MM.1S (cell line): ENCODE data around the gene PARP16.

Source experiments
- DNase-seq: peaks from one replicate; pipeline ENCODE4 v3.0.0-alpha.2; 2015
- H2AFZ ChIP-seq: fragments of 300-600 bp; sonication (generic); 2 replicates; pipeline ENCODE4 v1.6.0; 2016; ENCODE audit warnings: antibody characterized with exemption, low read length
- H3F3A ChIP-seq: fragments of 300-600 bp; sonication (generic); 2 replicates; pipeline ENCODE4 v1.6.1; 2016; ENCODE audit warnings: mild to moderate bottlenecking, antibody characterized with exemption, low read length, moderate library complexity, mixed read lengths; ENCODE audit not compliant: insufficient read depth
- H3K27ac ChIP-seq: fragments of 300-600 bp; sonication (generic); 2 replicates; pipeline ENCODE4 v1.5.1; 2016; ENCODE audit warnings: mild to moderate bottlenecking, low read length
- H3K27me3 ChIP-seq: fragments of 300-600 bp; sonication (generic); replicated peaks from 2 replicates; pipeline ENCODE4 v1.6.0; 2016; ENCODE audit warnings: low read length; ENCODE audit not compliant: insufficient read depth
- H3K36me3 ChIP-seq: fragments of 300-600 bp; sonication (generic); replicated peaks from 2 replicates; pipeline ENCODE4 v1.6.1; 2016; ENCODE audit warnings: mild to moderate bottlenecking, low read length, mixed read lengths; ENCODE audit not compliant: insufficient read depth
- H3K4me1 ChIP-seq: fragments of 300-600 bp; sonication (generic); 2 replicates; pipeline ENCODE4 v1.6.1; 2016; ENCODE audit warnings: low read length, mixed read lengths
- H3K4me2 ChIP-seq: fragments of 300-600 bp; sonication (generic); 2 replicates; pipeline ENCODE4 v1.6.0; 2016; ENCODE audit warnings: low read depth, low read length
- H3K4me3 ChIP-seq: fragments of 300-600 bp; sonication (generic); 2 replicates; pipeline ENCODE4 v1.5.1; 2016; ENCODE audit warnings: low read length, mixed read lengths
- H3K79me2 ChIP-seq: fragments of 300-600 bp; sonication (generic); 2 replicates; pipeline ENCODE4 v1.6.1; 2016; ENCODE audit warnings: mixed run types, low read length, mixed read lengths
- H3K9ac ChIP-seq: fragments of 300-600 bp; sonication (generic); 2 replicates; pipeline ENCODE4 v1.6.1; 2016; ENCODE audit warnings: low read length, mixed read lengths
- H3K9me2 ChIP-seq: fragments of 300-600 bp; sonication (generic); replicated peaks from 2 replicates; pipeline ENCODE4 v1.6.1; 2016; ENCODE audit warnings: mild to moderate bottlenecking, low read length, mixed read lengths; ENCODE audit not compliant: insufficient read depth
- H3K9me3 ChIP-seq: fragments of 300-600 bp; sonication (generic); replicated peaks from 2 replicates; pipeline ENCODE4 v1.6.1; 2016; ENCODE audit warnings: mild to moderate bottlenecking, low read length, mixed read lengths; ENCODE audit not compliant: insufficient read depth
- H4K20me1 ChIP-seq: fragments of 300-600 bp; sonication (generic); 2 replicates; pipeline ENCODE4 v1.6.1; 2016; ENCODE audit warnings: mild to moderate bottlenecking, low read length, moderate library complexity, mixed read lengths; ENCODE audit not compliant: insufficient read depth
- EZH2 ChIP-seq: fragments of 300-600 bp; sonication (generic); optimal IDR thresholded peaks from 2 replicates; pipeline ENCODE3; 2017; ENCODE audit warnings: low read depth, mild to moderate bottlenecking, antibody characterized with exemption, low read length, mixed read lengths
- EZH2phosphoT487 ChIP-seq: fragments of 300-600 bp; sonication (generic); IDR thresholded peaks from 2 replicates; pipeline ENCODE4 v1.6.1; 2018; ENCODE audit warnings: antibody characterized with exemption, low read length
- TF ChIP-seq, protein P1 (sequence below): fragments of 300-600 bp; sonication (generic); IDR thresholded peaks from 2 replicates; pipeline ENCODE4 v1.5.1; 2016; ENCODE audit warnings: antibody characterized with exemption, low read length, mixed read lengths

Gene PARP16

DNA sequence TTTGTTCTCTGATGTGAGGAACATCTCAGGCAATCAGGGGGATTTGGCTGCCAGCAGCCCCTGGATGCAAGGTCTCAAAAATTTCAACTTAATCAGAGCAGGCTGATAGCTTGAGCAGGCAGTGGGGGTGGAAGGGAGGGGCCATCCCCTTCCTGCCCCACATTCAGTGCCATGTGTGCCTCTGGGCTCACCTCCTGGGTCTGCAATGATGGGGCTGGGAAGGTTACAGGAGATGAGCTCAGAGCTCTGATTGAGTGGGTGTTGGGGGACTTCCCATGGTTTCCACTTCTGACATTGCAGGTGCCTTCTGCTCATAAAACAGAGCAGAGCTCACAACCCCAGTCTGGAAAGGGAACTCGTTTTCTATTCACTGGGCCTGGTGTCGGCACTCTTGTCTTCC is 37.0 kb downstream of the PARP16 start:
- Histone ChIP-seq H3K36me3 (no peaks in the 10 kb centered on the region), H2AFZ (no peak overlapping the region), H3K9ac (no peak overlapping the region), H3K9me2 (no peaks in the 10 kb centered on the region), H3K4me1 (no peaks in the 10 kb centered on the region), H3K79me2 (no peaks in the 10 kb centered on the region), H3K9me3 (no peaks in the 10 kb centered on the region), H3K4me3 (no peak overlapping the region), H4K20me1 (no peaks in the 10 kb centered on the region), H3K27ac (no peak overlapping the region), H3K4me2 (no peak overlapping the region), H3K27me3 (no peaks in the 10 kb centered on the region), H3F3A (no peaks in the 10 kb centered on the region)
- TF ChIP-seq, protein P1, sequence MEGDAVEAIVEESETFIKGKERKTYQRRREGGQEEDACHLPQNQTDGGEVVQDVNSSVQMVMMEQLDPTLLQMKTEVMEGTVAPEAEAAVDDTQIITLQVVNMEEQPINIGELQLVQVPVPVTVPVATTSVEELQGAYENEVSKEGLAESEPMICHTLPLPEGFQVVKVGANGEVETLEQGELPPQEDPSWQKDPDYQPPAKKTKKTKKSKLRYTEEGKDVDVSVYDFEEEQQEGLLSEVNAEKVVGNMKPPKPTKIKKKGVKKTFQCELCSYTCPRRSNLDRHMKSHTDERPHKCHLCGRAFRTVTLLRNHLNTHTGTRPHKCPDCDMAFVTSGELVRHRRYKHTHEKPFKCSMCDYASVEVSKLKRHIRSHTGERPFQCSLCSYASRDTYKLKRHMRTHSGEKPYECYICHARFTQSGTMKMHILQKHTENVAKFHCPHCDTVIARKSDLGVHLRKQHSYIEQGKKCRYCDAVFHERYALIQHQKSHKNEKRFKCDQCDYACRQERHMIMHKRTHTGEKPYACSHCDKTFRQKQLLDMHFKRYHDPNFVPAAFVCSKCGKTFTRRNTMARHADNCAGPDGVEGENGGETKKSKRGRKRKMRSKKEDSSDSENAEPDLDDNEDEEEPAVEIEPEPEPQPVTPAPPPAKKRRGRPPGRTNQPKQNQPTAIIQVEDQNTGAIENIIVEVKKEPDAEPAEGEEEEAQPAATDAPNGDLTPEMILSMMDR: no peak
- TF ChIP-seq EZH2 (no peak), EZH2phosphoT487 (no peak)
- no peak for DNase-seq

DNA sequence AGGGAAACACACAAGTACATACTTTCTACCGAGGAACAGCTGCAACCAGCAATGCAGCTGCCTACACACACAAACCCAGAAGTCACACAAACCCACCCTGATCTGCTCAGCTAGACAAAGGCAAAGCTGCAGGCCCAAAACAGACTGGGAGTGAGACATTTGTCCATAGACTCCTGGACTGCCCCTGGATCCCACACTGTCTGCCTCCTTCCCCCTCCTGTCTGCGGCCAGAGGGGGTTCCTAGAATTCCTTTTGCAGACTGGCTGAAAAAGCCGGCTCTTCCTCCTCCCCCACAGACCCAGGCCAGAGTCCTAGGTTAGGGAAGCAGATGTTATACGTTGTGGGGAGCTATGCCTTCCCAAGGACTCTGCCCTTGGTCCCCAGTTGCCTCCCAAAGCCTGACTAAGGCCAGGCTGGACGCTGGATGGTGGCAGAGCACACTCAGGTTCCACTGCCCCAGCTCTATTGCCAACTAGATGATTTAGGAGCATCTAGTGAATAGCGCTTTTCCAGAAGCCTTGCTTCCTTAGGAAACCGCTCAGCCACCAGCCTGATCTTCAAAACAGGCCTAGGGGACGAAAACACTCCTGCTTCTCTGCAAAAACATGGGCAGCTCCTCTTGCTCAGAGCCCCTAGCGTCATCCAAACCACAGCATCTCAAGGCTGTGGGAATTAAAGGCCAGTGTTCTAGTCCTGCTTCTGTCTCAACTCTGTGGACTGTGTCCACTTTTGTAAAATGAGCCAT is 38.0 kb downstream of the PARP16 start:
- no peak for DNase-seq
- TF ChIP-seq EZH2 (no peak), EZH2phosphoT487 (no peak)
- TF ChIP-seq, protein P1: no peak
- Histone ChIP-seq H3K4me1 (no peaks in the 10 kb centered on the region), H3K4me2 (no peak overlapping the region), H3F3A (no peaks in the 10 kb centered on the region), H3K9me3 (no peaks in the 10 kb centered on the region), H4K20me1 (no peaks in the 10 kb centered on the region), H2AFZ (no peak overlapping the region), H3K79me2 (no peaks in the 10 kb centered on the region), H3K27ac (no peak overlapping the region), H3K27me3 (no peaks in the 10 kb centered on the region), H3K4me3 (no peak overlapping the region), H3K9me2 (no peaks in the 10 kb centered on the region), H3K9ac (no peak overlapping the region), H3K36me3 (no peaks in the 10 kb centered on the region)

DNA sequence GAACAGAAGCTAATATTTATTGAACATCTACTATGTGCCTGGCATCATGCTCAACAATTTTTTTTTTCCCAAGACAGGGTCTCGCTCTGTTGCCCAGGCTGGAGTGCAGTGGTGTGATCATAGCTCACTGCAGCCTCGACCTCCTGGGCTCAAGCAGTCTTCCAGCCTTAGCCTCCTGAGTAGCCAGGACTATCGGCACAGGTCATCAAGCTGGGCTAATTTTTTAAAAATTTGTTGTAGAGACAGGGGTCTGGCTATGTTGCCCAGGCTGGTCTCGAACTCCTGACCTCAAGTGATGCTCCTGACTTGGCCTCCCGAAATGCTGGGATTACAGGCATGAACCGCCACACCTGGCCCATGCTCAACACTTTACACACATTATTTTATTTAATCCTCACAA is 39.7 kb downstream of the PARP16 start:
- DNase-seq: no peak
- no peaks in the 10 kb centered on the region for H3K27me3 ChIP-seq
- H3F3A ChIP-seq: no peaks in the 10 kb centered on the region
- H3K4me2 ChIP-seq: no peak overlapping the region
- H3K9me3 ChIP-seq: no peaks in the 10 kb centered on the region
- H3K9me2 ChIP-seq: no peaks in the 10 kb centered on the region
- H4K20me1 ChIP-seq: no peaks in the 10 kb centered on the region
- no peaks in the 10 kb centered on the region for H3K79me2 ChIP-seq
- no peak overlapping the region for H3K27ac ChIP-seq
- no peak overlapping the region for H2AFZ ChIP-seq
- no peaks in the 10 kb centered on the region for H3K36me3 ChIP-seq
- TF ChIP-seq EZH2phosphoT487: no peak
- no peak overlapping the region for H3K4me3 ChIP-seq
- H3K4me1 ChIP-seq: no peaks in the 10 kb centered on the region
- no peak overlapping the region for H3K9ac ChIP-seq

DNA sequence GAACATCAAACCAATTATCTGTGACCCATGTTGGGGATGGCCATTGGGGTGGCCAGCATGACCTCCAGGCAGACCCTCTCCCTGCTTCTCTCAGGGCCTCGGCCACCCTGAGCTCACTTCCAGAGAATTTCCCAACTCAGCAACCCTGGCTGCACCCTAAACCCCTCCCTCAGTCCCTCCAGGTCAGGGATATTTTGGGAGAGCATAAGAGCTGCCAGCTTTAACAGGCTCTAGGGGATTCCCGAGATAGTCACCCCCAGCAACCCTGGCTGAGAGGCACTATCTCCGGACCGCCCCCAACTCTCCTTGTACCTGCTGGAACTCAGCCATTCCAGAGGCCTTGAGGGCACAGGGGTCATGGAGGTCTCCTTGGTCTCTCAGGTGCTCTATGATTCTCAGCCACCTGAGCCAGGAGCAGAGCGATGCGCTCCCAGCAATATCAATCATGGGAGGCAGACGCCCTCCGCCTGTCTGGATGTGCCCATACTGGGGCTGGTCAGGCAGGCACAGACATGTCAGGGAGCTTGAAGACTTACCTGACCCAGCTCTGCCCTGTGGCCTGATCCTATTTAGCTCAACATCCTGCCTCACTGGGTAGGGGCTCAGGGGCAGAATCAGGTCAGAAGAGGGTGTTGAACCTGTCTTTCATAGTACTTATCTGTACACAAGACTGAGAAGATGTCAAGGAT is 40.5 kb downstream of the PARP16 start:
- no peaks in the 10 kb centered on the region for H3K9me3 ChIP-seq
- H3K27me3 ChIP-seq: no peaks in the 10 kb centered on the region
- H3K4me2 ChIP-seq: no peak overlapping the region
- H2AFZ ChIP-seq: no peak overlapping the region
- H3K27ac ChIP-seq: no peak overlapping the region
- no peak overlapping the region for H3K9ac ChIP-seq
- TF ChIP-seq, protein P1: no peak
- no peak for TF ChIP-seq EZH2
- no peak for TF ChIP-seq EZH2phosphoT487
- H3F3A ChIP-seq: no peaks in the 10 kb centered on the region
- H3K4me3 ChIP-seq: no peak overlapping the region
- no peaks in the 10 kb centered on the region for H4K20me1 ChIP-seq
- no peaks in the 10 kb centered on the region for H3K4me1 ChIP-seq
- no peak for DNase-seq
- no peaks in the 10 kb centered on the region for H3K79me2 ChIP-seq
- no peaks in the 10 kb centered on the region for H3K9me2 ChIP-seq
- no peaks in the 10 kb centered on the region for H3K36me3 ChIP-seq
